Ovary (tissue), 9 donors: ENCODE results near the gene NHSL2. TPM values are rescaled to one million over a fixed set of nuclear protein-coding genes. Genes with fewer than 3 reads are reported as not detected.

Experiments
- DNase-seq, 5 donors: peaks; one replicate each; pipeline ENCODE4 v3.0.0-alpha.2; 2019 to 2020
- H3K27ac ChIP-seq, 2 donors: fragments of 200-600 bp; one replicate each; pipeline versions ENCODE4 v1.5.1 to v1.8.0; 2019 to 2022
- H3K27me3 ChIP-seq: fragments of 200-600 bp; one replicate; pipeline ENCODE4 v1.8.0; 2022
- H3K36me3 ChIP-seq: fragments of 200-600 bp; sonication (generic); one replicate; pipeline ENCODE4 v1.5.1; 2019
- H3K4me1 ChIP-seq: one replicate; pipeline ENCODE4 v1.8.1; 2013; ENCODE audit warnings: mild to moderate bottlenecking, moderate library complexity; ENCODE audit not compliant: insufficient read depth
- H3K4me3 ChIP-seq: fragments of 200-600 bp; sonication (generic); one replicate; pipeline ENCODE4 v1.5.1; 2017
- H3K9me3 ChIP-seq, 2 donors: fragments of 200-600 bp in 1 of 2; sonication (generic) in 1 of 2; one replicate each; pipeline versions ENCODE4 v1.5.1 to v1.8.1; 2013 to 2019; ENCODE audit warnings: mild to moderate bottlenecking in 1 of 2, moderate library complexity in 1 of 2
- EP300 ChIP-seq: sonication (generic); formaldehyde crosslinking; IDR thresholded peaks from one replicate; pipeline ENCODE4 v1.6.1; 2017; ENCODE audit warnings: antibody characterized with exemption
- POLR2A ChIP-seq: fragments of 450-650 bp; IDR thresholded peaks from one replicate; pipeline ENCODE4 v1.6.1; 2017; ENCODE audit warnings: antibody characterized with exemption, mild to moderate bottlenecking, moderate library complexity
- WGBS, 3 donors: extraction: QIAGEN DNeasy Blood & Tissue Kit in 1 of 3; methylation state at CpG; one replicate each; pipeline versions ENCODE4 v1.1.5 to v1.1.7; 2013 to 2017; 5-methylcytosine and 5-hydroxymethylcytosine counted together
- intact Hi-C, 4 donors: fragments of 100-400 bp; cut with DNase I; formaldehyde crosslinking; loops; one replicate each; pipeline versions ENCODE4 v1.11.0 to v1.15.1; 2022 to 2023
- polyA plus RNA-seq, 2 donors: library from polyadenylated mRNA; stranded (reverse); fragments of 200-250 nt in 1 of 2; fragments of 350-450 nt in 1 of 2; fragmentation: Illumina TruSeq in 1 of 2; extraction: RNeasy Lipid Tissue Mini Kit (QIAGEN cat#74804) in 1 of 2; gene quantifications; one replicate each; pipeline ENCODE4 v1.2.3, GENCODE V29; 2013 to 2014
- total RNA-seq, 7 donors: library from RNA; depleted of rRNA in 2 of 7; stranded (reverse); fragments of >200 nt in 2 of 7; fragmentation: NEBNext Ultra II Directional in 3 of 7; extraction: Animal tissue kit (Norgen Biotek cat#: 25700) in 3 of 7; gene quantifications; one replicate each; pipeline versions ENCODE4 v1.1.0 to v1.2.4, GENCODE V29; 2016 to 2023
- TF ChIP-seq, protein P1 (sequence below), 3 donors: fragments of 450-650 bp in 2 of 3; fragments of 200-600 bp in 1 of 3; IDR thresholded peaks; one replicate each; pipeline versions ENCODE4 v1.5.1 to v1.8.0; 2016 to 2022; ENCODE audit warnings: antibody characterized with exemption in 3 of 3, mild to moderate bottlenecking in 1 of 3
- donor health status: DM: no; HTN: no; CAD: no; lungs with moderate emphysema.
- donor health status: DM: no; HTN: no; CAD: no.
- donor health status: Bipolar disorder and iron deficiency.
- donor health status: DM: yes; HTN: yes; CAD: no.
- donor health status: DM: no; HTN: no; CAD: no.
- donor health status: DM: yes; HTN: yes; CAD: no.

NHSL2 gene
- total and polyA plus RNA-seq, 9 donors: 1.2 to 9.2 (median 4.4) TPM

DNA sequence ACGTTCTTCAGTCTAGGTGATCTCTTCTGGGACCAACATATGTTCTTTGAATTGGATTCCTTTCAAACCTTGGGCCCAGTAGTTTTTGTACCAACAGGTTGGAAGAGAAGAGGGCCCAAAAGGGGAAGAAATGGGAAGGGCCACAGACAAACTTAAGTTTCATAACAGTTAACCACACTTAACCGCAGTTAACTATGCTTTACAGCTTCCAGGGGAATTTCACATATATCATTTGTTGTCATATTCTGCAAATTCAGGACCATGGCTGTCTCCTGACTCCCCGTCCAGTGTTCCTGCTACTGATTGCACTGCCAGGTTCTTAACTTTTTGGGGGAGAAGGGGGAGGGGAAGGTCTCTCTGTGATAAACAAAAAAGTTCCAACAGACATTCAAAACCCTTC lies 186.5 kb downstream of the NHSL2 start:
- TF ChIP-seq, protein P1, sequence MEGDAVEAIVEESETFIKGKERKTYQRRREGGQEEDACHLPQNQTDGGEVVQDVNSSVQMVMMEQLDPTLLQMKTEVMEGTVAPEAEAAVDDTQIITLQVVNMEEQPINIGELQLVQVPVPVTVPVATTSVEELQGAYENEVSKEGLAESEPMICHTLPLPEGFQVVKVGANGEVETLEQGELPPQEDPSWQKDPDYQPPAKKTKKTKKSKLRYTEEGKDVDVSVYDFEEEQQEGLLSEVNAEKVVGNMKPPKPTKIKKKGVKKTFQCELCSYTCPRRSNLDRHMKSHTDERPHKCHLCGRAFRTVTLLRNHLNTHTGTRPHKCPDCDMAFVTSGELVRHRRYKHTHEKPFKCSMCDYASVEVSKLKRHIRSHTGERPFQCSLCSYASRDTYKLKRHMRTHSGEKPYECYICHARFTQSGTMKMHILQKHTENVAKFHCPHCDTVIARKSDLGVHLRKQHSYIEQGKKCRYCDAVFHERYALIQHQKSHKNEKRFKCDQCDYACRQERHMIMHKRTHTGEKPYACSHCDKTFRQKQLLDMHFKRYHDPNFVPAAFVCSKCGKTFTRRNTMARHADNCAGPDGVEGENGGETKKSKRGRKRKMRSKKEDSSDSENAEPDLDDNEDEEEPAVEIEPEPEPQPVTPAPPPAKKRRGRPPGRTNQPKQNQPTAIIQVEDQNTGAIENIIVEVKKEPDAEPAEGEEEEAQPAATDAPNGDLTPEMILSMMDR (IDR thresholded peaks at IDR 0.05): no peak
- TF ChIP-seq POLR2A: no peak
- H3K9me3 ChIP-seq: no peaks in the 10 kb centered on the region
- no peaks in the 10 kb centered on the region for H3K27me3 ChIP-seq
- DNase-seq: no peak
- WGBS, 3 donors: 55 to 61% (median 57%) methylated on average over 3 of the region's 3 CpGs
- H3K4me3 ChIP-seq: no peak overlapping the region
- no peak overlapping the region for H3K27ac ChIP-seq
- H3K4me1 ChIP-seq: no peaks in the 10 kb centered on the region
- intact Hi-C loops: no loop called here
- H3K36me3 ChIP-seq: no peaks in the 10 kb centered on the region

DNA sequence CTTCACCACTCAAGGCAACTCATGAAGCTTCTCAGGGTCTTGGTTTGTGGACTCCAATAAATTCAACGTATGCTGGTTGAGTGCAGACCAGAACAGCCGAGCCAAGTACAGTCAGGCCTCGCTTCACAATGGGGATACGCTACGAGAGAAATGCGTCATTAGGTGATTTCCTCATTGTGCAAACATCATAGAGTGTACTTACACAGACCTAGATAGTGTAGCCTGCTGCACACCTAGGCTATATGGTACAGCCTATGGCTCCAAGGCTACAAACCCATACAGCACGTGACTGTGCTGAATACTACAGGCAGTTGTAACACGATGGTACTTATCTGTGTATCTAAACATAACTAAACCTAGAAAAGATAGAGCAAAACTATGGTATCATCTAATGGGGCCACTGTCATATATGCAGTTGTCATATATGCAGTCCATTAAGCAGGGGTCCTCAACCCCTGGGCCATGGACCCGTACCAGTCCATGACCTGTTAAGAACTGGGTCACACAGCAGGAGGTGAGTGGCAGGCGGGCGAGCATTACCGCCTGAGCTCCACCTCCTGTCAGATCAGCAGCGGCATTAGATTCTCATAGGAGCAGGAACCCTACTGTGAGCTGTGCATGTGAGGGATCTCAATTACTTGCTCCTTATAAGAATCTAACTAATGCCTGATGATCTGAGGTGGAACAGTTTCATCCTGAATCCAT lies 189.6 kb downstream of the NHSL2 start:
- H3K4me3 ChIP-seq: no peak overlapping the region
- no peaks in the 10 kb centered on the region for H3K27me3 ChIP-seq
- TF ChIP-seq, protein P1 (IDR thresholded peaks at IDR 0.05): no peak
- TF ChIP-seq POLR2A: no peak
- TF ChIP-seq EP300: no peak
- WGBS, 3 donors: 81 to 91% (median 81%) methylated on average over 13 of the region's 13 CpGs
- H3K27ac ChIP-seq: no peak overlapping the region
- H3K4me1 ChIP-seq: no peaks in the 10 kb centered on the region
- intact Hi-C loops: no loop called here
- H3K36me3 ChIP-seq: no peaks in the 10 kb centered on the region
- no peaks in the 10 kb centered on the region for H3K9me3 ChIP-seq
- DNase-seq: no peak

DNA sequence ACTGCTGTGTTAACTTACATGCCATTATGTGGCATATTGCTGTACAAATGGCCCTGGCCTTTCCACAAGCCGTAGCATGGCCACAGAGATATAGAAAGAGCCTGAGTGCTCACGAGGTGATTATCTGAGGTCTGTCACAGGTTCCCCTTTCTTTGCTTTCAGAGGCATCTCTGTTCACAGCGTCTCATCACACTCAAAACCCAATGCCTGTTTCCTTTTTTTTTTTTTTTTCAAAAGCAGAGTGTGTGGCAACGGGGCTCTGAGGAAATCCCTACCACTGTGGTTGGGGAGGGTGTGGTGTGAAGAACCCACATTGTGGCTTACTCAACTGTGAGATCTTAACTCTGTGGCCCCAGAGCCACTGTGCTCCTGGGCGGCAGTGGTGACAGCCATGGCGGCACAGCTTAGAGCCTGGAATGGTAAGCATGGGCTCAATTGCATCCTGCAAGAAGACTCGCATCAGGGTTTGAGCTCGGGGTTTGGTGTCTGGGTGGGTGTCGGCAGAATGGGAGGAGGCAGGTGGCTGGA lies 190.2 kb downstream of the NHSL2 start:
- WGBS, 3 donors: 82 to 86% (median 84%) methylated on average over 9 of the region's 9 CpGs
- intact Hi-C loops: no loop called here
- Histone ChIP-seq H3K27ac (no peak overlapping the region), H3K27me3 (no peaks in the 10 kb centered on the region), H3K9me3 (no peaks in the 10 kb centered on the region), H3K4me3 (no peak overlapping the region), H3K36me3 (no peaks in the 10 kb centered on the region), H3K4me1 (no peaks in the 10 kb centered on the region)
- TF ChIP-seq, protein P1 (IDR thresholded peaks at IDR 0.05): no peak
- no peak for TF ChIP-seq POLR2A
- TF ChIP-seq EP300: no peak
- DNase-seq: no peak

DNA sequence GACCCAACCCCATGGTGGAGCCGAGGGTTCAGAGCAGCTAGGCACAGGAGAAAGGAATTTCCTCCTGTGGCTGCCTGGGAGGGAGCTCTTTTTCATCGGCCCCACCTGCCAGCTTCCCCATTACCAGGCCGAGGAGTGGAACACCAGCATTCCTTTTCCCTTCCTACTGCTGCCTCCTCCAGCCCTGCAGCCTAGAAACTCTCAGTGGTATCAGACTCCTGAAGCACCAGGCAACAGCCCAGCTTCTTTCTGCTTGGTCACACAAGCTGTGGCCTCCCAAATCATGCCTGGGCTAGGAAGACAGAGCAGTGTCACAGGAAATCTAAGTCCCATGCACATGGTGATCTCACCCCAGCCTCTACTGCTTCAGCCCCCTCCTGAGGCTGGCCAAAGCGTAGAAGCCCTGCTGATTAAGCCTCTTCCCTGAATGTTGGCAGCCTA lies 191.0 kb downstream of the NHSL2 start:
- Histone ChIP-seq H3K9me3 (no peaks in the 10 kb centered on the region), H3K27me3 (no peaks in the 10 kb centered on the region), H3K27ac (no peak overlapping the region), H3K36me3 (no peaks in the 10 kb centered on the region), H3K4me3 (no peak overlapping the region), H3K4me1 (no peaks in the 10 kb centered on the region)
- TF ChIP-seq, protein P1 (IDR thresholded peaks at IDR 0.05): no peak
- TF ChIP-seq EP300 (no peak), POLR2A (no peak)
- no peak for DNase-seq
- intact Hi-C loops: no loop called here
- WGBS, 3 donors: 50 to 69% (median 61%) methylated on average over 4 of the region's 4 CpGs
